Endodermal cell (in vitro differentiated cells): ENCODE results near the gene MMP11. TPM values are rescaled to one million over a fixed set of nuclear protein-coding genes. Genes with fewer than 3 reads are reported as not detected.

ENCODE experiments used
- DNase-seq: peaks from one replicate; pipeline ENCODE4 v3.0.0-alpha.2; 2017
- H3K27ac ChIP-seq: 2 replicates; pipeline ENCODE4 v1.5.1; 2013; ENCODE audit warnings: mild to moderate bottlenecking, low read depth, low read length, moderate library complexity
- H3K27me3 ChIP-seq: 2 replicates; pipeline ENCODE4 v1.6.1; 2013; ENCODE audit warnings: mild to moderate bottlenecking, low read length, moderate library complexity; ENCODE audit not compliant: insufficient read depth, control insufficient read depth, poor library complexity, severe bottlenecking
- H3K36me3 ChIP-seq: 2 replicates; pipeline ENCODE4 v1.7.0; 2013; ENCODE audit warnings: mild to moderate bottlenecking, low read length, moderate library complexity; ENCODE audit not compliant: control insufficient read depth, insufficient read depth
- H3K4me1 ChIP-seq: one replicate; pipeline ENCODE4 v1.7.0; 2013; ENCODE audit warnings: low read length; ENCODE audit not compliant: control insufficient read depth, insufficient read depth
- H3K4me3 ChIP-seq: 2 replicates; pipeline ENCODE4 v1.5.1; 2013; ENCODE audit warnings: mild to moderate bottlenecking, low read length, moderate library complexity
- H3K9ac ChIP-seq: 2 replicates; pipeline ENCODE4 v1.6.1; 2013; ENCODE audit warnings: mild to moderate bottlenecking, low read length, moderate library complexity; ENCODE audit not compliant: poor library complexity, severe bottlenecking; ENCODE audit errors: extremely low read depth
- H3K9me3 ChIP-seq: 2 replicates; pipeline ENCODE4 v1.6.1; 2013; ENCODE audit warnings: mild to moderate bottlenecking, low read length, moderate library complexity; ENCODE audit not compliant: control insufficient read depth
- H3K27ac Mint-ChIP-seq: 2 replicates; pipeline ENCODE4 v1.8.0; 2020; ENCODE audit warnings: mixed read lengths
- H3K27me3 Mint-ChIP-seq: 2 replicates; pipeline ENCODE4 v1.8.0; 2021; ENCODE audit warnings: mild to moderate bottlenecking, mixed read lengths; ENCODE audit not compliant: insufficient read depth
- H3K36me3 Mint-ChIP-seq: 2 replicates; pipeline ENCODE4 v1.8.0; 2020; ENCODE audit warnings: low read depth, mixed read lengths
- H3K4me1 Mint-ChIP-seq: 2 replicates; pipeline ENCODE4 v1.8.0; 2020; ENCODE audit warnings: mixed read lengths
- H3K4me3 Mint-ChIP-seq: 2 replicates; pipeline ENCODE4 v1.8.0; 2020; ENCODE audit warnings: mild to moderate bottlenecking, moderate library complexity, mixed read lengths
- H3K9me3 Mint-ChIP-seq: 2 replicates; pipeline ENCODE4 v1.8.0; 2020; ENCODE audit warnings: mild to moderate bottlenecking, mixed read lengths
- CTCF ChIP-seq: fragments of 200-600 bp; sonication (generic); conservative IDR thresholded peaks from 2 replicates; pipeline ENCODE4 v1.5.0; 2021; ENCODE audit warnings: antibody characterized with exemption, mild to moderate bottlenecking
- WGBS, 2 experiments: methylation state at CpG; one replicate each; pipeline versions ENCODE4 v1.1.5 to v1.1.7; 2013; ENCODE audit warnings: missing lambda C conversion rate in 2 of 2, mixed read lengths in 1 of 2; ENCODE audit not compliant: insufficient coverage in 1 of 2, insufficient read length in 1 of 2; 5-methylcytosine and 5-hydroxymethylcytosine counted together
- total RNA-seq, 2 donors: library from RNA; stranded (reverse); fragmentation: NEBNext Ultra II Directional in 1 of 2; extraction: Animal tissue kit (Norgen Biotek cat#: 25700) in 1 of 2; gene quantifications; 2 replicates in 1 of 2; 3 replicates in 1 of 2; pipeline ENCODE4 v1.2.1, GENCODE V29; 2021

MMP11 gene
- total RNA-seq, 2 donors from 2014 or later: 9.7 to 14.3 TPM

GRCh38 chr22:23831261-23831660 lies 58.6 kb downstream of the MMP11 start:
- Mint-ChIP-seq H3K4me1 (no peaks in the 10 kb centered on the region), H3K36me3 (peaks cover 55% of the 10 kb centered on the region), H3K9me3 (no peaks in the 10 kb centered on the region), H3K4me3 (no peak overlapping the region), H3K27me3 (no peaks in the 10 kb centered on the region), H3K27ac (no peak overlapping the region)
- Histone ChIP-seq H3K9ac (no peak overlapping the region), H3K36me3 (peaks cover 72% of the 10 kb centered on the region), H3K4me1 (no peaks in the 10 kb centered on the region), H3K9me3 (no peaks in the 10 kb centered on the region), H3K27ac (no peak overlapping the region), H3K27me3 (no peaks in the 10 kb centered on the region), H3K4me3 (no peak overlapping the region)
- TF ChIP-seq CTCF: no peak
- 93 to 100% methylated on average over 4 to 8 of the region's 8 CpGs for WGBS, 2 experiments
- no peak for DNase-seq

- H3K27me3 ChIP-seq: no peaks in the 10 kb centered on the region
- 92 to 100% methylated on average over 6 to 10 of the region's 10 CpGs for WGBS, 2 experiments
- peaks cover 53% of the 10 kb centered on the region for H3K36me3 Mint-ChIP-seq
- no peak overlapping the region for H3K4me3 ChIP-seq
- H3K4me3 Mint-ChIP-seq: no peak overlapping the region
- no peaks in the 10 kb centered on the region for H3K4me1 ChIP-seq
- H3K4me1 Mint-ChIP-seq: no peaks in the 10 kb centered on the region
- H3K27ac ChIP-seq: no peak overlapping the region
- no peaks in the 10 kb centered on the region for H3K9me3 Mint-ChIP-seq
- TF ChIP-seq CTCF: no peak
- no peak overlapping the region for H3K9ac ChIP-seq
- DNase-seq: no peak
- no peaks in the 10 kb centered on the region for H3K9me3 ChIP-seq
- H3K27ac Mint-ChIP-seq: no peak overlapping the region
- H3K36me3 ChIP-seq: peaks cover 70% of the 10 kb centered on the region
- H3K27me3 Mint-ChIP-seq: no peaks in the 10 kb centered on the region
Observed at GRCh38 chr22:23831781-23832180, 59.1 kb downstream of the MMP11 start.

DNA sequence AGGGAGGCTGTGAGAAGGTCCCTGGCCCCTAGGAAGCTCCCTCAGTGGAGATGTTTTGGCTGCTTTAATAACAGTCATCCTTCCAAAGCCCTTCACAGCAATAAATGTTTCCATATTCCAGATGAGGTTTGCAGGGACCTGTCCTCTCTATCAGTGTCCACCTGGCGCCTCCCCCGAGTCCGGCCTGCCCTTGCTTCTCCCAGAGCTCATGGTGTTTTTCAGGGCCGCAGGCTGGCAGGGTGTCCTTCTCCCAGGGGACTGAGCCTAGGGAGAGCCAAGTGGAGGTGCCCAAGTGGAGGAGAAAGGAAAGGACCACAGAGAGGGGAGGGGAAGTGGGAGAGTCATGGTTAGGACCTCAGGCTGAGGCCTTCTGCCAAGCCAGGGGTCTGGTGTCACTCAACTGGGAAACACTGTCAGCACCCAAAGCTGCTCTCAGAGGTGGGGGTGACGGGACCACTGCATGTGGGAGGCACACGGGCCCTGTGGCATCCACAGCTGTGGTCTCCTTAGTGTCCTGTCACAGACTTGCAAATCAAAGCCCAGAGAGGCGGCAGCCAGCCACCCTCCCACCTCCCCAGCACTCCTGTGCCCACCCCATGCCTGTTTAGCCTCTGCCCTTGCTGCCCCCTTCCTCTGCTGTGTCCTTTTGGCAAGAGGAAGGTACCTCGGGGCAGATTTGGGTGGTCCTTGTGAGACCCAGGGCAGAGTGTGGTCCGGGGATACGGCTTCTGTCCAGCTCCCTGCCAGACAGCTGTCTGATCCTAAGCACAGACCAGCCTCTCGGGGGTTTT lies 59.8 kb downstream of the MMP11 start:
- peaks cover 63% of the 10 kb centered on the region for H3K36me3 ChIP-seq
- Mint-ChIP-seq H3K4me1 (no peaks in the 10 kb centered on the region), H3K27ac (peak overlapping the region; percentile 78), H3K9me3 (no peaks in the 10 kb centered on the region), H3K36me3 (peaks cover 49% of the 10 kb centered on the region), H3K27me3 (no peaks in the 10 kb centered on the region), H3K4me3 (no peak overlapping the region)
- no peaks in the 10 kb centered on the region for H3K9me3 ChIP-seq
- no peak for TF ChIP-seq CTCF
- WGBS, 2 experiments: 85 to 87% methylated on average over 9 to 11 of the region's 11 CpGs
- H3K4me3 ChIP-seq: no peak overlapping the region
- no peak overlapping the region for H3K9ac ChIP-seq
- H3K4me1 ChIP-seq: no peaks in the 10 kb centered on the region
- no peak overlapping the region for H3K27ac ChIP-seq
- no peak for DNase-seq
- H3K27me3 ChIP-seq: no peaks in the 10 kb centered on the region
